HG03378 (cell line): ENCODE data around the gene F13A1.
A peak's percentile ranks its signal among the peaks of the same experiment; 100 is the strongest.

ENCODE experiments used
- ATAC-seq: cut with Tn5 transposase; IDR thresholded peaks from one replicate; pipeline ENCODE4 v1.9.1; 2021; ENCODE audit warnings: mild to moderate bottlenecking, moderate library complexity; ENCODE audit not compliant: unreplicated experiment

The F13A1 gene

DNA sequence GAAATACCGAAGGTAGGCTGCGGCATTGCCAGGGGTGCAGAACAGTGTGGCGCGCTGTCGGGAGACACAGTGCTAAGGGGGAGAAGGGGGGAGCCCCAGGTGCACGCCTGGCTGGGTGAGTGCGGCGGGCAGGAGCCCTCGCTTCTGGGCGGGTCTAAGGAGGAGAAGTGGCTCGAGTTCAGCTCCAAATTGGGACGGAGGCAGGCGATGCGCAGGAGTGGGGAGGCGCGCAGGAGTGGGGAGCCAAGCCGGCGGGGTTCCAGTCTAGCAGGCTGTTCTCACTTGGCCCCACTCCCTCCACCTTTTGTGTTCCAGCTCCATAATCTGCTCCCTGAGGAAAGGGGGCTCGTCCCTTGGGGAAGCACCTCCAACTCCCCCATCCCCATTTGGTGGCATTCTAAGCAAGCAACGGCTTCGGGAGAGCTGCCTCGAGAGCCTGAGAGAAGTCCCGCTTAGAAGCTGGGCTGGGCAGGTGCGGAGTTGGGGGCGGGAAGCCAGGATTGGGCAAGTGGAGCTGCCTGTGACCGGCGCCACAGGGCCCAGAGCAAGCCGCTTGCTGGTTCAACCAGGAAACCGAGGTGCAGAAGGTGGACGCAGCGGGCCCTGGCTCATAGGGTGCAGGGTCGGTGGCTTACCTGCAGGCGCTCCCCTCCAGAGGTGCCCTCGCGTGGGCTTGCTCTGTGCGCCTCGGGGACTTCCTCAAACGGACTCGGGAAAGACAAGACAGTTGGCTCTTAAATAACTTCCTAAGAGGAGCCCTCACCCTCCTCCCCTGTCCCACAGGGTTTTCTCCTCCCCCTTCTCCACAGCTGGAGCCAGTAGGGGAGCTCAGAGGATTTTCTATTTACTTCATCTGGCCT, at the start of gene F13A1:
F13A1 (minus strand) TSS at position 711 of the 860 bp plus-strand sequence. CDS start 1,998 bp downstream, outside the sequence.
- ATAC-seq: no peak

DNA sequence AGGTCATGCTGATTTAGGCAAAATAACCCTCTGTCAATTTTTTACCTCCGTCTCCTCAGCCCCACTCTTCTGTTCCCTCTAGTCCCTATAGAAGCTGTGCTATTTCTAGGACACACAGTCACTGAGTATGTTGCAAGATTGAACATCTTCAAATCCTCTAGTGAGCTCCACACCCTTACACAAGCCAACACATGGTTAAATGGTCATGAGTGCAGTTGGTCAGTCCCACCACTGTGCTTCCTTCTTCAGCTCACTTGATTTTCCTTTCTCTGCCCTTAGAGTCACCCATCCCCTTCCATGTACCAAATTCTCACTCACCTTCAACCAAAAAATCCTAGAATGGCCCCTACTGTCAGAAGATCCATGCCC, 48.2 kb upstream of the F13A1 start:
- no peak for ATAC-seq

DNA sequence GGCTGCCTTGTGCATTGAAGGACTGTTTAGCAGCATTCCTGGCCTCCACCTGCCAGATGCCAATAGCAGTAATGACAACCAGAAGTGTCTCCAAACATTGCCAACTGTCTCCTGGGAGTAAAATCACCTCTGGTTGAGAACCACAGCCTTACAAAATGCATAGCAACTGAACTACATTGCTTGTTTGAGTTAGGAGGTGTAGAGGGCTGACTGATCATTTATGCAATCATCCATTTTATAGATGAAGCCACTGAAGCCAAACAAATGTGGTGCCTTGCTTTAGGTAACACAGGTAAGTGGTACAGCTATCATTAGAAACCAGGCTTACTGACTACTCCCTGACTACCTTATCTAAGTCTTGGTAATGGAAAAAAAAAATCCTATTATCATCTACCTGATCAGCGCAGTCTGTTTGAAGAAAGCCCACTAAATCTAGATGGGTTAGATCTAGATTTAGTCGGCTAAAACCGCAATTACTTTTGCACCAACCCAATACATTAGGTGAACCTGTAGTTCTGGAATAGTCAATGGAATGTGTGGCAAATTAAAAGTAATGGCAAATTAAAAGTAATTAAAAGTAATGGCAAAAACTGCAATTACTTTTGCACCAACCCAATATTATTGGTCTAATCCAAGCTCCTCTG, 47.7 kb upstream of the F13A1 start:
- no peak for ATAC-seq

DNA sequence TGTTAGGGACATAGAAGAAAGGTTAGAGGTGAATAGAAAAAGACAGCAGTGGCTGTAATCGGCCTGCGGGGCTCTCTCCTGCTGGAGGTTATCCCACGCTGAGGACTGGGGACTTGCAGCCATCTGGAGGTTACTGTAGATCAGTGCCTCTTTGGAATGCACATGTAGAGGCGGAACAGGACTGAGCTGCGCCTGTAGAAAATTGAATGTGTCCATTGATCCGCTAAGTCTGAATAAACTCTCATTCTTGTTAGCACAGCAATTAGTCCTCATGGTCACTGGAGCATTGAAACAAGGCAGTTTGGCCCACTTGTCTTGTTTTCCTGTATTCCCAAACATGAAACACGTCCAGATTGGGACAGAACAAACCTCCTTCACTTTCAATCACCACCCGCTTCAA, 46.3 kb upstream of the F13A1 start:
- ATAC-seq: no peak

DNA sequence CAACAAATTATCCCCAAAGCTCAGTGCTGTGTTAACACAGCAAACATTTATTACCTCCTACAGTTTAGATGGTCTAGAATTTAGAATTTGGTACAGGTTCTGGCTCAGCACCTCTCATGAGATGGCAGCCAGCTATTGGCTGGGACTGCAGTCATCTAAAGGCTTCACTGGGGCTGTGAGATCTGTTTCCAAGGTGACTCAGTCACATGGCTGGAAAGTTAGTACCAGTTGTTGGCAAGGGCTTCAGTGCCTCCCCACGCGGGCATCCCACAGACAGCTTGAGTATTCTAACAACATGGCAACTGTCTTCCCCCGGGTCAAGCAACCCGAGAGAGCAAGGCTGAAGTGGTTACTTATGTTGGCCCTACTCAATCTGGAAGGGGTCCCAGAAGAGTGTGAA, 44.8 kb upstream of the F13A1 start:
- no peak for ATAC-seq

DNA sequence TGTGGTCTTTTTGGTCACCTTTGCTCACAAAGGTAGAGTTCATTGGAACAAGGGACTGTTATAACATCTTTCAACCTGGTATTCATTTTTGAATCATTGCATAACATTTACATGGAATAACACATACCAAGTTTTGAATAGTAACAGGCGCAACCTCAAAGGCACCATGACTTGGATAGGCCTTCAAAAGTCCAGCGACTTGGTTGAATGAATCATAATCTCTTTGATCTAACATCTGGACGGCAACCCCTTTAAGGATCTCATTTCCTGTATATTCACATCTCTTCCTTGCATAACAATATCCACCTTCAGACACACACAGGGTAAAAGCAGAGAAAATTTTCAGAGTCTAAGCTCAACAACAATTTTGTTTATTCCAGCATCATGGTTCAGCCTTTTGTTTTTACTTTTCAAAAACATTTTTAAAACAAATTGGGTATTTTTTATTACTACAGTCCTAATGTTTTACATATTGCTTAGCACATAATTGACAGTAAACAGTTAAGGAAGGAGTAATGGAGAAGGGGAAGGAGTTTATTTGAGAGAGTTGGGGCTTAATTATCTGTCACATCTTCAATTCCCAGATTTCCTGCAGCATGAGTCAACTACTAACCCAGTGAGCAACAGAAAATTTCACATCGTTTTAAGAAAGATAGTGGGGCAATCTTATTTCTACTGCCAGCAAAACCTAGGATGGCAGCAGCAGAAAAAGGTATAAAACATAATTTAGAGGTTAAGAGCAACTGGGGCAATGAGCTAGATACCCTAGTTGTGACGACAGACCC, 41.8 kb upstream of the F13A1 start:
- ATAC-seq: no peak

DNA sequence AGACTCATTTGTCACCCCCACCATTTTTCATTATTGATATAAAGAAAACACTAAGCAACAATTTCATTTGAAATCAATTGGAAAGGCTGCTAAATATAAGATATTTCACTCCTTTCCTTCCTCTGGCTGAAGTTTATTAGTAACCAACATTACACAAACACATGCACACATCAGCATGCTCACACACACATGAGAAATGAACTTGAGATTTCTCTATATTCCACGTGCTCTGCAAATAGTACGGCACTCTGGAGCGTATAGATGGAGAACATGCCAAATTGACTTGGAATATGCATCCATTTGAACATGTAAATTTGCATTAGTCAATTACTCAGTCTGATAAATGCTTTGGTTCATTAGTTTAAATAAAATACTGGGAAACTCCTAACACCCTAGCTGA, 37.1 kb upstream of the F13A1 start:
- no peak for ATAC-seq

DNA sequence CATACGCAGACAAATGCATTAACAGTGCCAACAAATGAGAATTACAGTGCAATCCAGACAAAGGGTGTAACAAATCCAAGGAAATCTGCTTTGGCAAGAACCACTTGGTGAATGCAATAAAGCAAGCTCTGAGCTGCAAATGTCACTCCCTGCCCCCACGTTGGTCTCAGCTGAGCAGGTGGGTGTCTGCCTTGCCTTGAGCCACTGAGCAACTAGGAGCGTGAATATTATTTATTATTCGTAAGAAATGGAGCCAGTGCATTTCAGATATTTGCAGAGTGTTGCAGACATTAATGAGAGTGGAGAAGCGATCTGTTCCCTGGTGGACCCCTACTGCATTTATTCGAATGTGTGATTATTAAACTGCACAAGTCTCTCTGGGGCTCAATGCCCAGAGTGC, 36.6 kb upstream of the F13A1 start:
- ATAC-seq: no peak

DNA sequence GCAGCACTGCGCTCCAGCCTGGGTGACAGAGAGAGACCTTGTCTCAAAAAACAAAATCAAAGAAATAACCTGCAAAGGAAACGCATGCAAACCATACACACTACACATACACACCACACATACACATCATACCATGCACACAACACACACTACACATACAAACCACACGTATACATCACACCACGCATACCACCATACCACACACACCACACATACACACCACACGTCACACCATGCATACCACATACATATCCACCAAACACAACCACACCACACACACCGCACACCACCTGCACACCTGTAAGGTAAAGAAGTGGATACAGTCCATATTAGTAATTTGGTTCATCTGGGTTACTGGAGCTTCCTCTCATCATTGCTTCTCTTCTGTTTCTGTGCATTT, 32.3 kb upstream of the F13A1 start:
- no peak for ATAC-seq

DNA sequence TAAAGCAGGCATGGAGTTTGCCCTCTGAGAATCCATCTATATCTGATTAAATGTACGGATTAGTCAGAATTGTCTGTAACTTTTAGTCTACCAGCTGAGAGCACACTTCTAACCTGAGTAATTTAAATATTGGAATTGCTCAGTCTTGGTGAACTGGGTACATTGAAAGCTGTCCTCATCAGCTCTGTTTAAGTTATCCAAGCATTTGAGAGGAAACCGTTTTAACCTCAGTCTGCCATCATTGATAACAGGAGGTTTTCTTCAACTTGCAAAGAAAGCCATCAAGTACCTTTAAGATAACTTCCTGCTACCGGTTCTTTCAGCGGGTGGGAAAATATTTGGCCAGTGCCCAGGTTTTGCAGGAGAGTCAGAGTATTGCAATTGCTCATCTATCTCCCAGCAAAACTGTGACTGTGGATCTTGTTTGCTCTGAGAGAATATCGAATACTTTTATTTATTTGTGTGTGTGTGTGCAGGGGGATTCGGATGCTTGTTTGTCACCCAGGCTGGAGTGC, 31.1 kb upstream of the F13A1 start:
- no peak for ATAC-seq

DNA sequence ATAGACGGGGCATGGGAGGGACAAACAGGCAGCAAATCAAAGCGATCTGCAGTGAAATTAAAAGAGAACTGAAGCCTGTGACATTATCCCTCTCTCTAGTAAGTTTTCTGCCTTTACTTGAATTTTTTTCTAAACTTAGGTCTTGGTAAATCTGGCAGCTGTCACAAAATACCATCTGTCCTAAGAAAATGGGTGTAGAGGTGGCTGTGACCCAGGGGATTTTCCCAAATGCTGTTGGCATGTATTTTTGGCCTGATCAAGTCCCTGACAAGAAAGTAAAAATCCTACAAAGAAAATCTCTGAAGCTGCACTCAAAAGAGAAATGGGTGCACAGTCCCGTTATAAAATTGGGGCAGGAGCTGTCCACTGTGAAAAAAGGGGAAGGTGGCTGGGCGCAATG, 30.2 kb upstream of the F13A1 start:
- ATAC-seq: no peak

DNA sequence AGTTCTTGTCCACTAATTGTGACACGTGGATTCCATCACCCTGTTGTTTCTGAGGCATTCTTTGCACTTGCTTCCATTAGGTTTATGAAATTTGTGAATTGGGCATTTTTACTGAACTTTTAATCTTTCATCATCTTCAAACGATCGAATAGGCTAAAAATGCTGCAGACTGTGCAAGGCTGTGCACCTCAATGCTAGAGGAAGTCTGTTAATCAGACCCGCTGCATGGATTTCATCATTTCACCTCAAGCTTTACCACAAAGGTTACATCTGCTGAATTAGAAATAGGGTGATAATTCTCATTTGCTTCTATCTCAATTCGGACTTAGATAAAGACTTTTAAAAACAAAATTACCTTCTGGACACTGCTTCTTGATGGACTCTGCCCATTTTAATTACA, 27.8 kb upstream of the F13A1 start:
- ATAC-seq: no peak

DNA sequence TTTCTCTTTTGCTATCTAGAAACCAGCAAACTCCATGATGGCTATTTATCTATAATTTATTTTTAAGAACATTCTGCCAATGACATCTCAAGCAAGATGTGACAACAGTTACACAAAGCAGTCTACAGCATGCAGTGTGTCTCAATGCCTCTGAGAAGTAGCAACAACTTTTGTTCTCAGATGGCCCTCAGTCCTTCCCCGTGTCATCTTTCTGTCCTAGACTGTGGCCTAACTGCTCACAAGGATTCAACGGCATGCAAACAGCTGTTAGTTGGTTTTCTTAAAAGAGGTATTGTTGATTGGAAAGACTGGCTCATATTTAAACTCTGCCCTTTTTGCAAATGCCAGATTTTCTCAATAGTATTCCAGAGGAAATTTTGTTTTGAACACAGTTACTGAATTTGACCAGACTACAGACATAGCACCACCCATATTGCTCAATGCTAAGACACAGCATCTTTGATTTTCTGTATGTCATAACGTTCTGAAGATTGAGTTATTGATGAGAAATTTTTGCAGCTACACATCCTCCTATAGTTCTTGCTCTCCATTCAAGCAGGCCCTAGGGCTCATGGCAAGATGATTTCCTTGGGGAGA, 26.1 kb upstream of the F13A1 start:
- no peak for ATAC-seq

DNA sequence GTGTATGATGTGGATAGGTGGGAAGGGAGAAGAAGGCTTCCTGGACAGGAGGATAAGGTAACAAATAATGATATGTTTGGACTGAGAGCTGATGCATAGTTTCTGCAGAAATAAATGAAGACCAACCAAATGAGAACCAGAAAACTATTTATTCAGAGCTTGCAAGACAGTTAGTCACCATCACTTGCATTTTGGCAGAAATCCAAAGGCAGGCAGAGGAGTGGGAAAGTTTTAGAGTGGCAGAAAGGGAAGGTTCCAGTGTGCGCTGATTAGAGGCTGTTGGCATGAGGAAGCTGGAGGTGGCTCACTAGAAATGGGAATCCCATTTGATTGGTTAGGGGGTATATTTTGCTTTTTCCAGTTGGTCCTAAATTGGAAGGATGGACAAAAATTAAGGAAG, 13.0 kb upstream of the F13A1 start:
- ATAC-seq: no peak

DNA sequence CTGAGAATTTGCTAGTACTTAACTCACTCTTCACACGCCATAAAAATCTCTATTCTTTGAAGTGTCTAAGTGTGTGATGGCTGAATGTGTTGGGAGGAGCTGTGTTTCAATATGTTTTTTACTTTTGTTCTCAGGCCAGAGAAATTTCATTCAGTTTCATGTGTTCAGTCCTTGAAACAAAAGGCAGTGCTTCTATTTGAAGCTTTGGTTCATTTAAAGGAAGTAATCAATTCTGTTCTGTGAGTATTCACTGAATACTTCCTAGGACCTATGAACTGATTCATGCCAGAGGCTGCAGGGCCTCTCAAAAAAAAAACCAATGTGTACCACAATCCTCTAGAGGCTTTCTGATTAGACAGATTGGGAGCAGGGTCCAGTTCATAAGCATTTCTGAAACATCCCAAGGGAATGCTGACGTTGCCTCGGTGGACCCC, 12.4 kb upstream of the F13A1 start:
- ATAC-seq: peak; percentile 43

DNA sequence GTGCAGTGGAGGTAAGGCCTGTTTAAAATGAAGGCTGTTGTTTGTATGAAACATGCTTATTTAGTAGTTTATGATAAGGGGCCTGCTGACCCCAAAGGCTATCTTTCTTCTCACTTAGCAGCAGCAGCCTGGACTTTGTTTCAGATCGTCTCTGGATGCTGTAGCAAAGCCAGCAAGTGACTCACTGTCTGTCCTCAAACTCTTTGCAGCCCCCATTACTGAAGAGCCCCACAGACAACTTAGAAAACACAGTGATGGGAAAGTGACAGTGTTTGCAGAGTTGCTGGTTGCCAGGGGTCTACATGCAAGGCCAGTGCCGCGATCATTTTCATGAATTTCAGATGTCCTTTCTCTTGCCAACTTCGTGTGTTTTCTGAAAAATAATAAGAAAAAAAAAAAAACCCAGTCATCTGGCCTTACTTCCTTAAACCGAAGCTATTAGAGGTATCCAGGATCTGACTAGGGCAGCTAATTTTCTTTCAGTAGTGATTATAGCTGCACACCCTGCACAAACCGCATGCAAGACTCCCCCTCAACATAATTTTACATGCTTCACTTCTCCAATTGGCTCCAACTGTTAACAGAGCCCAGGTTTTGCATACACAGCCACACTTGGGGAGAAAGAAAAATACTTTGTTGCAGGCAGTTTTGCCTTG, 11.6 kb upstream of the F13A1 start:
- peak; percentile 60 for ATAC-seq

DNA sequence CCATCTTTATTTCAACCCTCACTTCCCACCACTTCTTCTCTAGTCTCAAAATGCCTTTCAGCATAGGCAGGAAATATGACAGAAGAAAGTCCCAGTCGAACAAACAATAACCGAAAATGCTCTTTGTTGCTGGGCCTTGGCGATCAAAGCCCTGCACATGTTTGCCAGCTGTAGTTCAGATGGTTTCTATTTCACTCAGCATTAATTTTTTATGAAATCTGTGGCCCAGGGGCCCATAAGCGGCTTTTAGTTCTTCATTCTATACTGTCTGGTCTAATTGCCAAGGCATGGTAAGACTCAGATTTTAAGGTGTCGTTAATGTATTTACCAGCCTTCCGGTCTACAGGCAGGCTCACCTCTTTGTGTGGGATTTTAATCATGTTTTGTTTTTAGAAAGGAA, 10.9 kb upstream of the F13A1 start:
- ATAC-seq: peak; percentile 52

DNA sequence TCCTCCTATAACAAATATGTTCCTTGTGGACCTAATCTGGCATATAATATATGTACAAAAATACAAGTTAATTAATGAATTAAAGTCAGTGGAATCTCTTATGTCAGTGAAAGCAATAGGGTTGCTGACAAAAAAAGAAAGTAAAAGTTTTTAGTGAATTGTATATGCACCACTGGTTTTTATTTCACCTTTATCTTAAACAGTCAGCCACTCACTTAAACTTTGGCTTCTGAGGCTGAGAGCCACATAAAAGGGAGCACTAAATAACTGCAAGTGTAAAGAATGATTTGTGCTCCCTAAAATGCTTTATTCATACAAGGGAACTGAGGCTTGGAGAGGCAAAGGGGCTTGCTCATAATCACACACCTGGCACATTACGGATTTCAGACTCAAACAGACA, 9.9 kb upstream of the F13A1 start:
- no peak for ATAC-seq

DNA sequence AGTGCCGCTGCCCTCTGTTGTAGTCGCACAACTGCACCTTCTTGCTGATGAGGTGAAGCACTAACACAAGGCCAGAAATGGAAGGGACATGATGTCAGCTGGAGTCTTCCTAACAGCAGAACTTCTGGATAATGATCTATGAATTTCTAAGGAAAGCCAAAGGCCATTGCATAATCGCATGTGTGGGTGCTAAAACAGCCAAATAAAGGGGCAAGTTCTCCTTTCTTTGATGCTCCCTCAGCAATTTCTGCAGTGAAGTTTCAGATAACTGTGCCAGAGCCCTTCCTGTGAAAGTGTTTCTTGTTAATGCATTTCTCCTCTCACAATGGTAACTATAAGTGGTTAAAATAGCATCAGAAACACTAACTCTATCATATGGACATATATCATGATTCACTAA, 8.0 kb upstream of the F13A1 start:
- no peak for ATAC-seq

DNA sequence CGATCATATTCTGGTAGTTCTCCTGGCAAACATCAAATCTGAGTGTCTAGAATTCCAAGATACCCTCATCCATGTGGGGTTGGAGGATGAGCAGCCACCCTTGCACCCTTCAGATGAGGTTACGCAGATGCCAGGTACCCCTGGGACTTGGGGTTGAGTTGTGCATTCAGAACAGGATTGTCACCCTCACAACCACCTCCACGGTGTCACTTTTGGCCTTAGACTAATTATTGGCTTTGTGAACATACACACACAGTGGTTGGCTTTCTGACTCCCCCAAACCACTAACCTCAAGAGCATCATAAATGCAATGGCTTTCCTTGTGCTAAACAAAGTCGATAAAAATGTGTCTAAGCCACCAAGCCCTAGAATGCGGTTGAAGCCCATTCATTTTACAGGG, 2.9 kb upstream of the F13A1 start:
- ATAC-seq: no peak

DNA sequence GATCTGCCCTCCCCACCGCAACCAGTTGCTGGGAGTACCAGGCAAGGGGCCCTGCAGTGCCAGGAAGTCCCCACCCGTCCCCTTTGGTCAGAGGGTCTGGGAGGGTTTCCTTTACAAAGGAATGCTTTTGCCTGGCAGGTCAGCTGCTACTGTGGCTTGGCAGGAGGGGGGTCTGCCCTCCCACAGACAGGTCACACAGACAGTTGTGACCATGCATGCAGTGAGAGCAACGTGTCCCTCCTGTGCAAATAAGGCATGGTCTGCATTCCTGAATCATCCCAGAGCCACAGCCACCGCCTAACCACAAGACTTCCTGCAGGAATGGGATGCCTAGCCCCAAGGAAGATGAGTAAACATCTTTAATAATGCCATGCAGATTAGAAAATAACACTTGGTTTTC, 439 bp upstream of the F13A1 start:
- no peak for ATAC-seq
